ENCODE measurements around the gene SPTSSA. TPM values are rescaled to one million over a fixed set of nuclear protein-coding genes. Genes with fewer than 3 reads are reported as not detected.
A peak's percentile ranks its signal among the peaks of the same experiment; 100 is the strongest.

Gene SPTSSA
- total RNA-seq, 1 donor from 2014 or later = 9.8 TPM

- no peak for DNase-seq (ENCODE audit: low read depth)
- TF ChIP-seq CTCF (conservative IDR thresholded peaks at IDR 0.05; ENCODE audit: low read depth, low read length) = no peak
- H3K4me3 ChIP-seq (ENCODE audit: low read depth, low read length) = no peak overlapping the region
Observed at GRCh38 chr14:34501004-34501580, 39.1 kb upstream of the SPTSSA start.

- peak; percentile 67 for TF ChIP-seq CTCF (conservative IDR thresholded peaks at IDR 0.05; ENCODE audit: low read depth, low read length)
- H3K4me3 ChIP-seq (ENCODE audit: low read depth, low read length) = no peak overlapping the region
- no peak for DNase-seq (ENCODE audit: low read depth)
Observed at GRCh38 chr14:34498684-34499412, 36.8 kb upstream of the SPTSSA start.

GRCh38 chr14:34496679-34497513 lies 34.9 kb upstream of the SPTSSA start:
- peak; percentile 56 for DNase-seq (ENCODE audit: low read depth)
- no peak for TF ChIP-seq CTCF (conservative IDR thresholded peaks at IDR 0.05; ENCODE audit: low read depth, low read length)
- H3K4me3 ChIP-seq (ENCODE audit: low read depth, low read length) = no peak overlapping the region

- H3K4me3 ChIP-seq (ENCODE audit: low read depth, low read length) = no peak overlapping the region
- no peak for DNase-seq (ENCODE audit: low read depth)
- no peak for TF ChIP-seq CTCF (conservative IDR thresholded peaks at IDR 0.05; ENCODE audit: low read depth, low read length)
Observed at GRCh38 chr14:34496007-34496678, 34.1 kb upstream of the SPTSSA start.

DNA sequence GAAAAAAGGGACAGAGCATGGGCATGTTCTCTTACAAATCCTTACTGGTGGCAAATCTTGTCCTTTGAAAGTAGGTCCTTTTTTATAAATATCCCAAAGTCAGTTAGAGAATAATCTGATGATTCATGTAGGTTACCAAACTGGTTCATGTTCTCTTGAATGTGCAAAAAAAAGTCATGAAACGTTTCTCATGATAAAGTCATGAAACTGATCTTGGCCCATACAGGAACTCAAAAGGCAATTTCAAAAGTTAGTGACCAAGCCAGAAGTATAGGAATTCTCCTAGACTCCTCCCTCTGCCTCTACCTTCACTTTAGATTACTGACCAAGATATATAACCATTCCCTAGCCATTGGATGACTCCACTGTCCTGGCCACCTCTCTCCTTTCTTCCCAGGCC lies 27.3 kb upstream of the SPTSSA start:
- no peak overlapping the region for H3K4me3 ChIP-seq (ENCODE audit: low read depth, low read length)
- no peak for DNase-seq (ENCODE audit: low read depth)
- no peak for TF ChIP-seq CTCF (conservative IDR thresholded peaks at IDR 0.05; ENCODE audit: low read depth, low read length)

GRCh38 chr14:34488528-34488927 lies 26.5 kb upstream of the SPTSSA start:
- DNase-seq (ENCODE audit: low read depth) = no peak
- no peak for TF ChIP-seq CTCF (conservative IDR thresholded peaks at IDR 0.05; ENCODE audit: low read depth, low read length)
- H3K4me3 ChIP-seq (ENCODE audit: low read depth, low read length) = no peak overlapping the region
